Astrocyte of the spinal cord (primary cell): ENCODE results near the gene LDAH.
"Not testable (repeated sequence)": the region's sequence is repeated elsewhere in the genome, so short reads cannot be mapped to it uniquely, and the experiment has no call there.

Source experiments
- DNase-seq: peaks from one replicate; pipeline ENCODE4 v3.0.0; 2011; ENCODE audit warnings: low read depth, low spot score
- H3K4me3 ChIP-seq: 2 replicates; pipeline ENCODE4 v1.5.1; 2011; ENCODE audit warnings: low read depth, mild to moderate bottlenecking, low read length, moderate library complexity
- in situ Hi-C: cut with HindIII; loops from 2 replicates; pipeline ENCODE4 v1.10.0; 2017; ENCODE audit warnings: low sequenced_read_pairs
- TF ChIP-seq, protein P1 (sequence below): IDR thresholded peaks from 2 replicates; pipeline ENCODE4 v1.5.1; 2012; ENCODE audit warnings: low read depth, mild to moderate bottlenecking, low read length, inconsistent platforms

The LDAH gene

DNA sequence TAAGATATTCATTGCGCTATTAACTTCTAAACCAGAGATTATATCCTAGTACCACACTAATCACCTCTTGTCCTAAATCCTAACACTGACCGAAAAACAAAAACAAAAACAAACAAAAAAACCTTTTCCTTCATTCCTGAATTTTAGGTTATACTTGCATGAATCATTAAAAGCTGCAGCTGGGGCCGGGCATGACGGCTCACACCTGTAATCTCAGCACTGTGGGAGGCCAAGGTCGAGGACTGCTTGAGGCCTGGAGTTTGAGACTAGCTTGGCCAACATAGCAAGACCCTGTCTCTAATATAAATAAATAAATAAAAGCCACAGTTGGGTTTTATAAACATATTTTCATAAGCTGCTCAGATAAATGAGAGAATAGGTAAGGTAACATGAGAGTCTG lies 96.0 kb downstream of the LDAH start:
- in situ Hi-C loops = no loop called here
- no peak for DNase-seq
- H3K4me3 ChIP-seq = no peak overlapping the region
- TF ChIP-seq, protein P1, sequence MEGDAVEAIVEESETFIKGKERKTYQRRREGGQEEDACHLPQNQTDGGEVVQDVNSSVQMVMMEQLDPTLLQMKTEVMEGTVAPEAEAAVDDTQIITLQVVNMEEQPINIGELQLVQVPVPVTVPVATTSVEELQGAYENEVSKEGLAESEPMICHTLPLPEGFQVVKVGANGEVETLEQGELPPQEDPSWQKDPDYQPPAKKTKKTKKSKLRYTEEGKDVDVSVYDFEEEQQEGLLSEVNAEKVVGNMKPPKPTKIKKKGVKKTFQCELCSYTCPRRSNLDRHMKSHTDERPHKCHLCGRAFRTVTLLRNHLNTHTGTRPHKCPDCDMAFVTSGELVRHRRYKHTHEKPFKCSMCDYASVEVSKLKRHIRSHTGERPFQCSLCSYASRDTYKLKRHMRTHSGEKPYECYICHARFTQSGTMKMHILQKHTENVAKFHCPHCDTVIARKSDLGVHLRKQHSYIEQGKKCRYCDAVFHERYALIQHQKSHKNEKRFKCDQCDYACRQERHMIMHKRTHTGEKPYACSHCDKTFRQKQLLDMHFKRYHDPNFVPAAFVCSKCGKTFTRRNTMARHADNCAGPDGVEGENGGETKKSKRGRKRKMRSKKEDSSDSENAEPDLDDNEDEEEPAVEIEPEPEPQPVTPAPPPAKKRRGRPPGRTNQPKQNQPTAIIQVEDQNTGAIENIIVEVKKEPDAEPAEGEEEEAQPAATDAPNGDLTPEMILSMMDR = no peak

DNA sequence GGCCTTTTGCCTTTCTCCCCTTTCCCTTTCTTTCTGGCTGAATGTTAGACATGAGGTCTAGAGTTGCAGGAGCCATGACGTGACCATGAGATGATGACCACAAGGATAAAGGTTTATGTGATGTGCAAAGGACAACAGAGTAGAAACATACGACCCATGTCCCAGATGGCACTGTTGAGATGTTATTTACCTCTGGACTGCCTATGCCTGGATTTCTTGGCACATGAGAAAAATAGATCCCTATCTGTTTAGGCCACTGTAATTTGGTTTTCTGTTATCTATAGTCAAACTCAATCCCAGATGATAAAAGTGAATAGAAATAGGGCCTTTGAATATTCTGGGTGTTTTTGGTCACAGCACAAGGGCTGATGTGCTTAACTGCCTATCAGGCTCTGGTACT lies 97.1 kb downstream of the LDAH start:
- H3K4me3 ChIP-seq = no peak overlapping the region
- TF ChIP-seq, protein P1 = no peak

DNA sequence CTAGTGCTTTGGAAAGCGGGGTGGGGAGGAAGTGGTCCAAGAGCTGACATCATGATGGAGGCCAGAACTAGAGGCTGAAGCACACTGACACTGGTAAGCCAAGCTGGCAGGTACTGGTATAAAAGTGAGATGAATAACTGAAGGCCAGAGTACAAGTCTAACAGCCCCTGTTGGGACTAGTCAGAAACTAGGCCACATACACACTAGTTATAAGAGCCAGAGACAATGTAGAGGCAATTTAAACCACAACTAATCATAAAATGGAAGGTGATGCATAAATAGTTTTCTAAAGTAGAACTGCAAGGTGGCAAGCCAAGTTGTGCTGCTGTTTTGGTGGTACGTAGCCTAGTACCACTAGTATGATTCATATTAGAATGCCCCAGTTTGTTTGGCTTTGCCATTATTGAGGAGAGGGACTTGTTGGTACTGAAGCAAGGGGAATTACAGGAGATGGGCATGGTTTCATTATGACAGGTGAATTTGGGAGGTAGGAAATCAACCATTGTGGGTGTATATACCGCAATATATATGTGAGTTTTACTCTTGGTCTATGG lies 98.3 kb downstream of the LDAH start:
- no peak for DNase-seq
- in situ Hi-C loops = no loop called here
- TF ChIP-seq, protein P1 = no peak

More for the DNA sequence above, 97.1 kb downstream of the LDAH start:
- in situ Hi-C loops = no loop called here
- no peak for DNase-seq

DNA sequence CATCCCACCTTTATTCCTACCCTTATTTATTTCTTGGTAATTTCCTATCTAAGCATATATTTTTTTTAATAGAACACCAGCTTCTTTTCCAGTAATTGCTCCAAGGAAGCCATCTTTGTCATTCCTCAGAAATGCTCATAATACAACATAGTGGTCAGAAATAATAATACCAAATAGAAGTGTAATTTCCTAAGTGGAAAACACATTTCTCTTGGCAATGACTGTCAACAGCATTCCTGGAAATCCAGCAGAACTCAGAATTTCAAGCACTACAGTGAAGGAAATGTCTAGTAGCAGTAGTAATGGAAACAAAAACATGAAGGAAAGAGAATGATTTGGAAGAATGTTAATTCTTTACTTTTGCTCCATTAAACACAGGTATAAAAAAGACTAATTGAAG lies 99.4 kb downstream of the LDAH start:
- TF ChIP-seq, protein P1 = no peak
- no peak overlapping the region for H3K4me3 ChIP-seq
- in situ Hi-C loops = no loop called here
- DNase-seq = peak; percentile 46

More for the DNA sequence above, 98.3 kb downstream of the LDAH start:
- no peak overlapping the region for H3K4me3 ChIP-seq

DNA sequence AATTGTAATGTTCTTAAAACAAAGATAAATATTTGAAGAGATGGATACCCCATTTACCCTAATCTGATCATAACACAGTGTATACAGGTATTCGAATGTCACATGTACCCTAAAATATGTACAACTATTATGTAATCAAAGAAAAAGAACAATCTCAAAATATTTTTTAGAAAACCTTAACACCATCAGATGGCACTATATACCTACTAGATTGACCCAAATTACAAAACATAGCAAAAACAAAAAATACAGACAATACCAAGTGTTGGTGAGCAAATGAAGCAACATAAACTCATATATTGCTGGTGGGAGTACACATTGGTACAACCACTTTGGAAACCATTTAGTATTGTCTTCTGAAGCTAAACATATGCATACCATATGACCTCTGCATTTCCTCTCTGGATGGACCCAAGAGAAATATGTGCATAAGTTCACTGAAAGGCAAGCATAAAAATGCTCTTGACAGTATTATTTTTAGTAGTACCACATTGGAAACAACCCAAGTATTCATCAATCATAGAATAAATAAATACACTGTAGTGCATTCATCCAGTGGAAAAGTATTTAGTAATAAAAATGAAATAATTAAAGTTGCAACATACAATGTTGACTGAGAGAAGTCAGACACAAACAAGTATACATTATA lies 100.2 kb downstream of the LDAH start:
- TF ChIP-seq, protein P1 = no peak

DNA sequence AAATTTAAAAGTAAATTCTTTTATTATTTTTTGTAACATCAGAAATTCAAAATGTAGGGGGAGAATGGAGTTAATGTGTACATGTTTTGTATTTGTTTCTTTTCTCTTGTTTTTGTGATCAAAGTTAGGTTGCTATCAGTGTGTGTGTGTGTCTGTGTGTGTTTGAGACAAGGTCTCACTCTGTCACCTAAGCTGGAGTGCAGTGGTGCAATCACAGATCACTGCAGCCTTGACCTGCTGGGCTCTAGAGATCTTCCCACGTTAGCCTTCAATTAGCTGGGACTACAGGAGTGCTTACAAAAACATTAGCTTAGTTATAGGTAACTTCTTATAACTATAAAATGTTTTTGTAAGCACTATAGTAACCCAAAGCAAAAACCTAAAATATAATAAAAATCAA lies 105.3 kb downstream of the LDAH start:
- in situ Hi-C loops = no loop called here
- H3K4me3 ChIP-seq = no peak overlapping the region
- DNase-seq = no peak
- TF ChIP-seq, protein P1 = no peak

More for the DNA sequence above, 100.2 kb downstream of the LDAH start:
- no peak for DNase-seq
- in situ Hi-C loops = no loop called here
- no peak overlapping the region for H3K4me3 ChIP-seq

DNA sequence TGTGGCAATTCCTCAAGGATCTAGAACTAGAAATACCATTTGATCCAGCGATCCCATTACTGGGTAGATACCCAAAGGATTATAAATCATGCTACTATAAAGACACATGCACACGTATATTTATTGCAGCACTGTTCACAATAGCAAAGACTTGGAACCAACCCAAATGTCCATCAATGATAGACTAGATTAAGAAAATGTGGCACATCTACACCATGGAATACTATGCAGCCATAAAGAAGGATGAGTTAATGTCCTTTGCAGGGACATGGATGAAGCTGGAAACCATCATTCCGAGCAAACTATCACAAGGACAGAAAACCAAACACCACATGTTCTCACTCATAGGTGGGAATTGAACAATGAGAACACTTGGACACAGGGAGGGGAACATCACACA lies 106.7 kb downstream of the LDAH start:
- H3K4me3 ChIP-seq, DNase-seq, in situ Hi-C loops: not testable (repeated sequence)

DNA sequence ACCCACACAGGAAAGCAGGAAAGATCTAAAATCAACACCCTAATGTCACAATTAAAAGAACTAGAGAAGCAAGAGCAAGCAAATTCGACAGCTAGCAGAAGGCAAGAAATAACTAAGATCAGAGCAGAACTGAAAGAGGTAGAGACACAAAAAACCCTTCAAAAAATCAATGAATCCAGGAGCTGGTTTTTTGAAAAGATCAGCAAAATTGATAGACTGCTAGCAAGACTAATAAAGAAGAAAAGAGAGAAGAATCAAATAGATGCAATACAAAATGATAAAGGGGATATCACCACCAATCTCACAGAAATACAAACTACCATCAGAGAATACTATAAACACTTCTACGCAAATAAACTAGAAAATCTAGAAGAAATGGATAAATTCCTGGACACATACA lies 108.5 kb downstream of the LDAH start:
- H3K4me3 ChIP-seq, in situ Hi-C loops, DNase-seq: not testable (repeated sequence)

DNA sequence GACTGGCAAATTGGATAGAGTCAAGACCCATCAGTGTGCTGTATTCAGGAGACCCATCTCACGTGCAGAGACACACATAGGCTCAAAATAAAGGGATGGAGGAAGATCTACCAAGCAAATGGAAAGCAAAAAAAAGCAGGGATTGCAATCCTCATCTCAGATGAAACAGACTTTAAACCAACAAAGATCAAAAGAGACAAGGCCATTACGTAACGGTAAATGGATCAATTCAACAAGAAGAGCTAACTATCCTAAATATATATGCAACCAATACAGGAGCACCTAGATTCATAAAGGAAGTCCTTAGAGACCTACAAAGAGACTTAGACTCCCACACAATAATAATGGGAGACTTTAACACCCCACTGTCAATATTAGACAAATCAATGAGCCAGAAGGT lies 109.3 kb downstream of the LDAH start:
- in situ Hi-C loops, DNase-seq, H3K4me3 ChIP-seq: not testable (repeated sequence)

DNA sequence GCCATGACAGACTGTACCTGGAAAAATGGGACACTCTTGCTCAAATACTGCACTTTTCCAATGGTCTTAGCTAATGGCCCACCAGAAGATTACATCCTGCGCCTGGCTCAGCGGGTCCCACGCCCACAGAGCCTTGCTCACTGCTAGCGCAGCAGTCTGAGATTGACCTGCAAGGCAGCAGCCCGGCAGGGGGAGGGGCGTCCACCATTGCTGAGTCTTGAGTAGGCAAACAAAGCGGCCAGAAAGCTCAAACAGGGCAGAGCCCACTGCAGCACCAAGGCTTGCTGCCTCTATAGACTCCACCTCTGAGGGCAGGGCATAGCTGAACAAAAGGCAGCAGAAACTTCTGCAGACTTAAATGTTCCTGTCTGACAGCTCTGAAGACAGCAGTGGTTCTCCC lies 111.3 kb downstream of the LDAH start:
- in situ Hi-C loops, H3K4me3 ChIP-seq, DNase-seq: not testable (repeated sequence)
